Measurements from ENCODE around the gene ANKRD65. TPM values are rescaled to one million over a fixed set of nuclear protein-coding genes. Genes with fewer than 3 reads are reported as not detected.

ANKRD65 gene
- total and polyA plus RNA-seq, 4 donors, result 13.5 to 54.2 (median 31.9) TPM

DNA sequence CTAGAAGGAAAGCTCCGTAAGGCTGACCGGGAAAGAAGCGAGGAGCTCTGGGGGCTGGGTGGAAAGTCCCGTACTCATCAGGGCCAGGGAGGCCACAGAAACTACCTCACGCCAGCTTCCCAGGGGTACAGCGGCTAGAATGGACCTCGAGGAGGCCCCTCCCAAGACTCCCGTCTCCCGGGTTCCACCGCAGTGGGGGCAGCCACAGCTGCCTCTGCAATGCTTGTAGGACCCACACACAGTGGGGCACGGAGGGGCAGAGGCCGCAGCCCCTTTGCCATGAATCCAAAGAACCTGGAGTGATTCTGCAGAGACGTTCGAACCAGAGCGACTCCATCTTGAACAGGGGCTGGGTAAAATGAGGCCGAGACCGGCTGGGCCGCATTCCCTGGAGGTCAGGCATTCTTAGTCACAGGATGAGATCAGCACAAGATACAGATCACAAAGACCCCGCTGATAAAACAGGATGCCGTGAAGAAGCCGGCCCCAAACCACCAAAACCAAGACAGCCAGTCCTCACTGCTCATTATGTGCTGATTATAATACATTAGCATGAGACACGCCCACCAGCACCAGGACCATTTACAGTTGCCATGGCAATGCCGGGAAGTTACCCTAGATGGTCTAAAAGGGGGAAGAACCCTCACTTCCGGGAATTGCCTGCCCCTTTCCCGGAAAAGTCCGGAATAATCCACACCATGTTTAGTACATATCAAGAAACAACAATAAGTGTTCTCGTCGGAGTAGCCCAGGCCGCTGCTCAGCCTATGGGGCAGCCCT lies 1.6 kb upstream of the ANKRD65 start:
- Histone ChIP-seq H3K4me3 (no peak overlapping the region), H3K27me3 (ENCODE audit: control insufficient read depth in 3 of 3, insufficient read depth in 3 of 3, low read length in 2 of 3) (no peaks in the 10 kb centered on the region), H3K27ac (ENCODE audit: low read depth in 1 of 2, low read length in 1 of 2) (no peak overlapping the region), H3K9ac (ENCODE audit: insufficient read depth in 1 of 2, low read length in 2 of 2) (peak overlapping the region in 1 of 2 donors; percentile 23), H3K4me1 (ENCODE audit: control insufficient read depth in 5 of 5, insufficient read depth in 5 of 5, low read length in 5 of 5) (peaks cover 0 to 28% (median 0%) of the 10 kb centered on the region in 5 donors), H3K9me3 (ENCODE audit: control insufficient read depth in 4 of 4, insufficient read depth in 3 of 4, low read length in 3 of 4) (peaks cover 0 to 2% (median 0%) of the 10 kb centered on the region in 4 donors), H3K36me3 (ENCODE audit: control insufficient read depth in 4 of 4, insufficient read depth in 4 of 4, low read length in 4 of 4) (no peaks in the 10 kb centered on the region)
- DNase-seq (no peak), ATAC-seq (ENCODE audit: insufficient read depth, low FRiP score) (no peak)
- TF ChIP-seq, protein P1, sequence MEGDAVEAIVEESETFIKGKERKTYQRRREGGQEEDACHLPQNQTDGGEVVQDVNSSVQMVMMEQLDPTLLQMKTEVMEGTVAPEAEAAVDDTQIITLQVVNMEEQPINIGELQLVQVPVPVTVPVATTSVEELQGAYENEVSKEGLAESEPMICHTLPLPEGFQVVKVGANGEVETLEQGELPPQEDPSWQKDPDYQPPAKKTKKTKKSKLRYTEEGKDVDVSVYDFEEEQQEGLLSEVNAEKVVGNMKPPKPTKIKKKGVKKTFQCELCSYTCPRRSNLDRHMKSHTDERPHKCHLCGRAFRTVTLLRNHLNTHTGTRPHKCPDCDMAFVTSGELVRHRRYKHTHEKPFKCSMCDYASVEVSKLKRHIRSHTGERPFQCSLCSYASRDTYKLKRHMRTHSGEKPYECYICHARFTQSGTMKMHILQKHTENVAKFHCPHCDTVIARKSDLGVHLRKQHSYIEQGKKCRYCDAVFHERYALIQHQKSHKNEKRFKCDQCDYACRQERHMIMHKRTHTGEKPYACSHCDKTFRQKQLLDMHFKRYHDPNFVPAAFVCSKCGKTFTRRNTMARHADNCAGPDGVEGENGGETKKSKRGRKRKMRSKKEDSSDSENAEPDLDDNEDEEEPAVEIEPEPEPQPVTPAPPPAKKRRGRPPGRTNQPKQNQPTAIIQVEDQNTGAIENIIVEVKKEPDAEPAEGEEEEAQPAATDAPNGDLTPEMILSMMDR (IDR thresholded peaks at IDR 0.05; ENCODE audit: control extremely low read depth, extremely low read depth), result no peak
- WGBS, 2 donors, result 62% methylated on average over 29 of the region's 29 CpGs

- Histone ChIP-seq H3K27ac (ENCODE audit: low read depth in 1 of 2, low read length in 1 of 2) (no peak overlapping the region), H3K36me3 (ENCODE audit: control insufficient read depth in 4 of 4, insufficient read depth in 4 of 4, low read length in 4 of 4) (no peaks in the 10 kb centered on the region), H3K9ac (ENCODE audit: insufficient read depth in 1 of 2, low read length in 2 of 2) (peak overlapping the region in 1 of 2 donors; percentile 23), H3K4me1 (ENCODE audit: control insufficient read depth in 5 of 5, insufficient read depth in 5 of 5, low read length in 5 of 5) (peaks cover 0 to 28% (median 0%) of the 10 kb centered on the region in 5 donors), H3K9me3 (ENCODE audit: control insufficient read depth in 4 of 4, insufficient read depth in 3 of 4, low read length in 3 of 4) (peaks cover 0 to 2% (median 0%) of the 10 kb centered on the region in 4 donors), H3K27me3 (ENCODE audit: control insufficient read depth in 3 of 3, insufficient read depth in 3 of 3, low read length in 2 of 3) (no peaks in the 10 kb centered on the region), H3K4me3 (no peak overlapping the region)
- DNase-seq (no peak), ATAC-seq (ENCODE audit: insufficient read depth, low FRiP score) (no peak)
- WGBS, 2 donors, result 77 to 87% methylated on average over 7 of the region's 7 CpGs
- TF ChIP-seq, protein P1 (IDR thresholded peaks at IDR 0.05; ENCODE audit: control extremely low read depth, extremely low read depth), result no peak
Observed at GRCh38 chr1:1421907-1422464, 910 bp upstream of the ANKRD65 start.

DNA sequence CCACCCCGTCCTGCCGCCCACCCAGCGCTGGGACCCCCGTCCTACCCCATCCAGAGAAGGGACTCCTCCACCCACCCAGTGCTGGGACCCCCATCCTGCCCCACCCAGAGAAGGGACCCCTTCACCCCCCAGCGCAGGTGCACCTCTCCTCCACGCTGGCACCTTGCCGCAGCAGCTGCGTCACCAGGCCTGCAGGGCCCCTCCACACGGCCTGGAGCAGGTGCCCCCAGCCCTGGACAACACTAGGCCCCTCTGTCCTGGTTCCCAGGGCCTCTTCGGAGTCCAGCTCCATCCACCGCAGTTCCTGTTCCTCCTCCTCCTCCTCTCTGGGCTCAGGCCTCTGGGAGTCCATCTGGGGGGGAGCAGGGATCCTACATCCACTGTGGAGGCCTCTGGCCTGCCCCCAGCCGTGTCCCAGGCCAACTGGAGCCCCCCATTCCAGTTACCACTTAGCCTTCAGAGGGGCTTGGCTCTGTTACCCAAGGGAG lies 378 bp downstream of the ANKRD65 start:
- TF ChIP-seq, protein P1 (IDR thresholded peaks at IDR 0.05; ENCODE audit: control extremely low read depth, extremely low read depth), result no peak
- no peak for ATAC-seq (ENCODE audit: insufficient read depth, low FRiP score)
- peaks cover 0 to 24% (median 0%) of the 10 kb centered on the region in 5 donors for H3K4me1 ChIP-seq (ENCODE audit: control insufficient read depth in 5 of 5, insufficient read depth in 5 of 5, low read length in 5 of 5)
- H3K9me3 ChIP-seq (ENCODE audit: control insufficient read depth in 4 of 4, insufficient read depth in 3 of 4, low read length in 3 of 4), result peaks cover 0 to 2% (median 0%) of the 10 kb centered on the region in 4 donors
- peak overlapping the region; percentile 18 for H3K4me3 ChIP-seq
- no peaks in the 10 kb centered on the region for H3K36me3 ChIP-seq (ENCODE audit: control insufficient read depth in 4 of 4, insufficient read depth in 4 of 4, low read length in 4 of 4)
- peak overlapping the region in 1 of 2 donors; percentile 83 for H3K27ac ChIP-seq (ENCODE audit: low read depth in 1 of 2, low read length in 1 of 2)
- H3K9ac ChIP-seq (ENCODE audit: insufficient read depth in 1 of 2, low read length in 2 of 2), result no peak overlapping the region
- DNase-seq, result no peak
- 67 to 86% methylated on average over 12 of the region's 12 CpGs for WGBS, 2 donors
- H3K27me3 ChIP-seq (ENCODE audit: control insufficient read depth in 3 of 3, insufficient read depth in 3 of 3, low read length in 2 of 3), result no peaks in the 10 kb centered on the region
